DOHH2 (cell line): Measurements from ENCODE around the gene NRXN3.

Experiments used
- H3F3A ChIP-seq: fragments of 200-600 bp; sonication (generic), shearing (Covaris generic); 2 replicates; pipeline ENCODE4 v1.6.0; 2016; ENCODE audit warnings: antibody characterized with exemption, mild to moderate bottlenecking; ENCODE audit not compliant: control insufficient read depth, insufficient read depth
- H3K27ac ChIP-seq: fragments of 200-600 bp; sonication (generic); 2 replicates; pipeline ENCODE4 v1.5.1; 2014; ENCODE audit warnings: low read depth, mild to moderate bottlenecking, low read length, moderate library complexity
- H3K27me3 ChIP-seq: fragments of 200-600 bp; sonication (generic); 2 replicates; pipeline ENCODE4 v1.6.1; 2014; ENCODE audit warnings: mild to moderate bottlenecking, low read length, mixed read lengths; ENCODE audit not compliant: control insufficient read depth
- H3K36me3 ChIP-seq: fragments of 200-600 bp; sonication (generic); 2 replicates; pipeline ENCODE4 v1.6.1; 2014; ENCODE audit warnings: mild to moderate bottlenecking, low read length, moderate library complexity, mixed read lengths; ENCODE audit not compliant: control insufficient read depth
- H3K4me1 ChIP-seq: fragments of 200-600 bp; sonication (generic); 2 replicates; pipeline ENCODE4 v1.6.1; 2014; ENCODE audit warnings: mild to moderate bottlenecking, low read length, mixed read lengths; ENCODE audit not compliant: control insufficient read depth
- H3K4me2 ChIP-seq: fragments of 200-600 bp; sonication (generic); 2 replicates; pipeline ENCODE4 v1.6.0; 2014; ENCODE audit warnings: mild to moderate bottlenecking, low read length, moderate library complexity
- H3K4me3 ChIP-seq: fragments of 200-600 bp; sonication (generic); 2 replicates; pipeline ENCODE4 v1.5.1; 2014; ENCODE audit warnings: mild to moderate bottlenecking, low read length, mixed read lengths
- H3K79me2 ChIP-seq: fragments of 200-600 bp; sonication (generic); 2 replicates; pipeline ENCODE4 v1.6.1; 2014; ENCODE audit warnings: mild to moderate bottlenecking, low read length, mixed read lengths; ENCODE audit not compliant: control insufficient read depth
- H3K9me2 ChIP-seq: fragments of 200-600 bp; sonication (generic); replicated peaks from 2 replicates; pipeline ENCODE4 v1.6.1; 2014; ENCODE audit warnings: mild to moderate bottlenecking, low read length, mixed read lengths; ENCODE audit not compliant: control insufficient read depth
- H3K9me3 ChIP-seq: fragments of 200-600 bp; sonication (generic); 2 replicates; pipeline ENCODE4 v1.6.1; 2014; ENCODE audit warnings: antibody characterized with exemption, low read length, mixed read lengths; ENCODE audit not compliant: control insufficient read depth, insufficient read depth
- H4K20me1 ChIP-seq: fragments of 200-600 bp; sonication (generic); 2 replicates; pipeline ENCODE4 v1.6.0; 2014; ENCODE audit warnings: low read depth, mild to moderate bottlenecking, antibody characterized with exemption, low read length, moderate library complexity; ENCODE audit not compliant: control insufficient read depth, insufficient read depth
- EZH2phosphoT487 ChIP-seq: fragments of 200-600 bp; sonication (generic); IDR thresholded peaks from 2 replicates; pipeline ENCODE4 v1.6.1; 2017; ENCODE audit warnings: borderline replicate concordance, mild to moderate bottlenecking, antibody characterized with exemption, low read length, moderate library complexity, mixed read lengths
- TF ChIP-seq, protein P1 (sequence below): fragments of 200-600 bp; sonication (generic); IDR thresholded peaks from one replicate; pipeline ENCODE4 v1.5.1; 2014; ENCODE audit warnings: antibody characterized with exemption, mild to moderate bottlenecking, low read depth, low read length; ENCODE audit not compliant: poor library complexity, severe bottlenecking

NRXN3 gene

GRCh38 chr14:79037593-79037992 is 867.4 kb downstream of the NRXN3 start:
- no peaks in the 10 kb centered on the region for H3F3A ChIP-seq
- H3K36me3 ChIP-seq: no peaks in the 10 kb centered on the region
- H3K4me2 ChIP-seq: no peak overlapping the region
- H4K20me1 ChIP-seq: no peaks in the 10 kb centered on the region
- TF ChIP-seq, protein P1, sequence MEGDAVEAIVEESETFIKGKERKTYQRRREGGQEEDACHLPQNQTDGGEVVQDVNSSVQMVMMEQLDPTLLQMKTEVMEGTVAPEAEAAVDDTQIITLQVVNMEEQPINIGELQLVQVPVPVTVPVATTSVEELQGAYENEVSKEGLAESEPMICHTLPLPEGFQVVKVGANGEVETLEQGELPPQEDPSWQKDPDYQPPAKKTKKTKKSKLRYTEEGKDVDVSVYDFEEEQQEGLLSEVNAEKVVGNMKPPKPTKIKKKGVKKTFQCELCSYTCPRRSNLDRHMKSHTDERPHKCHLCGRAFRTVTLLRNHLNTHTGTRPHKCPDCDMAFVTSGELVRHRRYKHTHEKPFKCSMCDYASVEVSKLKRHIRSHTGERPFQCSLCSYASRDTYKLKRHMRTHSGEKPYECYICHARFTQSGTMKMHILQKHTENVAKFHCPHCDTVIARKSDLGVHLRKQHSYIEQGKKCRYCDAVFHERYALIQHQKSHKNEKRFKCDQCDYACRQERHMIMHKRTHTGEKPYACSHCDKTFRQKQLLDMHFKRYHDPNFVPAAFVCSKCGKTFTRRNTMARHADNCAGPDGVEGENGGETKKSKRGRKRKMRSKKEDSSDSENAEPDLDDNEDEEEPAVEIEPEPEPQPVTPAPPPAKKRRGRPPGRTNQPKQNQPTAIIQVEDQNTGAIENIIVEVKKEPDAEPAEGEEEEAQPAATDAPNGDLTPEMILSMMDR: no peak
- TF ChIP-seq EZH2phosphoT487: no peak
- H3K27ac ChIP-seq: no peak overlapping the region
- no peaks in the 10 kb centered on the region for H3K27me3 ChIP-seq
- H3K4me1 ChIP-seq: no peaks in the 10 kb centered on the region
- no peaks in the 10 kb centered on the region for H3K9me3 ChIP-seq
- H3K9me2 ChIP-seq: no peaks in the 10 kb centered on the region; the same call in 1 of the 2 replicates
- H3K79me2 ChIP-seq: no peaks in the 10 kb centered on the region
- no peak overlapping the region for H3K4me3 ChIP-seq

- H3F3A ChIP-seq: no peaks in the 10 kb centered on the region
- no peaks in the 10 kb centered on the region for H3K36me3 ChIP-seq
- H3K79me2 ChIP-seq: no peaks in the 10 kb centered on the region
- no peak overlapping the region for H3K27ac ChIP-seq
- no peaks in the 10 kb centered on the region for H4K20me1 ChIP-seq
- H3K27me3 ChIP-seq: no peaks in the 10 kb centered on the region
- no peaks in the 10 kb centered on the region for H3K9me3 ChIP-seq
- H3K4me1 ChIP-seq: no peaks in the 10 kb centered on the region
- H3K4me3 ChIP-seq: no peak overlapping the region
- no peak overlapping the region for H3K4me2 ChIP-seq
- TF ChIP-seq EZH2phosphoT487: no peak
- TF ChIP-seq, protein P1: no peak
- H3K9me2 ChIP-seq: no peaks in the 10 kb centered on the region
These were observed 870.6 kb downstream of the NRXN3 start for GRCh38 chr14:79040790-79041189.

- Histone ChIP-seq H3K36me3 (no peaks in the 10 kb centered on the region), H4K20me1 (no peaks in the 10 kb centered on the region), H3K4me2 (no peak overlapping the region), H3F3A (no peaks in the 10 kb centered on the region), H3K4me1 (no peaks in the 10 kb centered on the region), H3K27ac (no peak overlapping the region), H3K4me3 (no peak overlapping the region), H3K27me3 (no peaks in the 10 kb centered on the region), H3K79me2 (no peaks in the 10 kb centered on the region), H3K9me2 (no peaks in the 10 kb centered on the region), H3K9me3 (no peaks in the 10 kb centered on the region)
- no peak for TF ChIP-seq EZH2phosphoT487
- TF ChIP-seq, protein P1: no peak
These were observed 873.2 kb downstream of the NRXN3 start for GRCh38 chr14:79043194-79043889.
